GM18517 (cell line): ENCODE results near the gene ERC1.
"Not testable (repeated sequence)": the region's sequence is repeated elsewhere in the genome, so short reads cannot be mapped to it uniquely, and the experiment has no call there.

Experiments
- ATAC-seq: cut with Tn5 transposase; IDR thresholded peaks from one replicate; pipeline ENCODE4 v1.9.1; 2021; ENCODE audit warnings: mild to moderate bottlenecking, moderate library complexity; ENCODE audit not compliant: unreplicated experiment

ERC1 gene

GRCh38 chr12:1310653-1311052, 319.6 kb downstream of the ERC1 start:
- ATAC-seq = no peak

- no peak for ATAC-seq
Measured at GRCh38 chr12:1311145-1311544, 320.1 kb downstream of the ERC1 start.

- no peak for ATAC-seq
Measured at GRCh38 chr12:1313906-1314305, 322.9 kb downstream of the ERC1 start.

- ATAC-seq = no peak
Measured at GRCh38 chr12:1314523-1314922, 323.5 kb downstream of the ERC1 start.

- not testable (repeated sequence) for ATAC-seq
Measured at GRCh38 chr12:1316991-1317390, 326.0 kb downstream of the ERC1 start.

- no peak for ATAC-seq
Measured at GRCh38 chr12:1318327-1319031, 327.5 kb downstream of the ERC1 start.

GRCh38 chr12:1319212-1319611, 328.2 kb downstream of the ERC1 start:
- ATAC-seq = no peak

GRCh38 chr12:1320021-1320420, 329.0 kb downstream of the ERC1 start:
- no peak for ATAC-seq

GRCh38 chr12:1322821-1323220, 331.8 kb downstream of the ERC1 start:
- ATAC-seq = no peak

GRCh38 chr12:1324099-1324498, 333.1 kb downstream of the ERC1 start:
- no peak for ATAC-seq

- ATAC-seq = no peak
Measured at GRCh38 chr12:1324910-1325309, 333.9 kb downstream of the ERC1 start.

GRCh38 chr12:1325666-1326065, 334.6 kb downstream of the ERC1 start:
- no peak for ATAC-seq

GRCh38 chr12:1326258-1326657, 335.2 kb downstream of the ERC1 start:
- ATAC-seq = no peak

- ATAC-seq = no peak
Measured at GRCh38 chr12:1328391-1328790, 337.4 kb downstream of the ERC1 start.

- no peak for ATAC-seq
Measured at GRCh38 chr12:1329784-1330476, 338.9 kb downstream of the ERC1 start.

GRCh38 chr12:1330477-1330827, 339.4 kb downstream of the ERC1 start:
- no peak for ATAC-seq

GRCh38 chr12:1332327-1332726, 341.3 kb downstream of the ERC1 start:
- no peak for ATAC-seq

GRCh38 chr12:1338483-1339177, 347.6 kb downstream of the ERC1 start:
- no peak for ATAC-seq

- ATAC-seq = not testable (repeated sequence)
Measured at GRCh38 chr12:1339178-1339541, 348.1 kb downstream of the ERC1 start.

GRCh38 chr12:1339618-1340319, 348.7 kb downstream of the ERC1 start:
- ATAC-seq = no peak

- not testable (repeated sequence) for ATAC-seq
Measured at GRCh38 chr12:1341270-1341669, 350.2 kb downstream of the ERC1 start.
